CD8-positive, alpha-beta memory T cell (primary cell): Measurements from ENCODE around the gene GDF10. TPM values are rescaled to one million over a fixed set of nuclear protein-coding genes. Genes with fewer than 3 reads are reported as not detected.

Experiments
- CTCF ChIA-PET: fragments of 350-600 bp; sonication (Branson Sonifier 250); formaldehyde crosslinking; loops from one replicate; lab custom pipeline; 2021; ENCODE audit warnings: antibody characterized with exemption; lab: Charles Lee
- POLR2A ChIA-PET: fragments of 350-600 bp; sonication (Branson Sonifier 250); formaldehyde crosslinking; loops from one replicate; lab custom pipeline; 2021; ENCODE audit warnings: antibody characterized with exemption; lab: Charles Lee
- DNase-seq, 5 donors: peaks; one replicate each; pipeline versions ENCODE4 v3.0.0 to v3.0.0-alpha.2; 2020 to 2022; ENCODE audit warnings: mixed read lengths in 1 of 5
- H3K27ac ChIP-seq: one replicate; pipeline ENCODE4 v1.7.0; 2013; ENCODE audit warnings: low read depth, mild to moderate bottlenecking, low read length, moderate library complexity
- H3K27me3 ChIP-seq: 2 replicates; pipeline ENCODE4 v1.7.0; 2013; ENCODE audit warnings: low read length, mild to moderate bottlenecking; ENCODE audit not compliant: insufficient read depth, poor library complexity, severe bottlenecking
- H3K36me3 ChIP-seq: 2 replicates; pipeline ENCODE4 v1.7.0; 2013; ENCODE audit warnings: mild to moderate bottlenecking, low read length, moderate library complexity; ENCODE audit not compliant: insufficient read depth
- H3K4me1 ChIP-seq: 2 replicates; pipeline ENCODE4 v1.7.0; 2013; ENCODE audit warnings: mild to moderate bottlenecking, low read length, moderate library complexity; ENCODE audit not compliant: insufficient read depth
- H3K4me3 ChIP-seq: 2 replicates; pipeline ENCODE4 v1.7.0; 2013; ENCODE audit warnings: mild to moderate bottlenecking, low read length
- H3K9me3 ChIP-seq: 2 replicates; pipeline ENCODE4 v1.7.0; 2013; ENCODE audit warnings: mild to moderate bottlenecking, low read length
- H3K27ac Mint-ChIP-seq, 8 donors: one replicate each; pipeline ENCODE4 v1.8.0; 2020 to 2021; ENCODE audit warnings: mixed read lengths in 8 of 8, mild to moderate bottlenecking in 6 of 8, inconsistent platforms in 3 of 8, moderate library complexity in 3 of 8
- H3K27me3 Mint-ChIP-seq, 2 donors: one replicate each; pipeline ENCODE4 v1.8.0; 2020 to 2021; ENCODE audit warnings: mixed read lengths in 2 of 2, mild to moderate bottlenecking in 1 of 2, moderate library complexity in 1 of 2
- H3K36me3 Mint-ChIP-seq, 3 donors: one replicate each; pipeline ENCODE4 v1.8.0; 2020 to 2021; ENCODE audit warnings: mixed read lengths in 3 of 3, inconsistent platforms in 1 of 3, mild to moderate bottlenecking in 1 of 3
- H3K4me1 Mint-ChIP-seq, 3 donors: one replicate each; pipeline ENCODE4 v1.8.0; 2020 to 2021; ENCODE audit warnings: mixed read lengths in 3 of 3, inconsistent platforms in 1 of 3, mild to moderate bottlenecking in 1 of 3
- H3K4me3 Mint-ChIP-seq, 7 donors: one replicate each; pipeline ENCODE4 v1.8.0; 2020 to 2021; ENCODE audit warnings: mixed read lengths in 7 of 7, mild to moderate bottlenecking in 6 of 7, moderate library complexity in 4 of 7, inconsistent platforms in 2 of 7
- H3K9me3 Mint-ChIP-seq, 5 donors: one replicate each; pipeline ENCODE4 v1.8.0; 2020 to 2022; ENCODE audit warnings: mixed read lengths in 5 of 5, mild to moderate bottlenecking in 3 of 5, moderate library complexity in 2 of 5, inconsistent platforms in 1 of 5
- polyA plus RNA-seq: library from polyadenylated mRNA; unstranded; fragments of 300-500 nt; fragmentation: Illumina TruSeq; gene quantifications from one replicate; pipeline ENCODE4 v1.2.3, GENCODE V29; 2021
- total RNA-seq, 2 experiments: library from RNA; stranded (reverse); gene quantifications; one replicate each; pipeline ENCODE4 v1.2.3, GENCODE V29; 2021

GDF10 gene
- total and polyA plus RNA-seq, 3 experiments from 2014 or later = 0.18 to 0.24 (median 0.21) TPM

- Histone ChIP-seq H3K27me3 (no peaks in the 10 kb centered on the region), H3K4me1 (peaks cover 23% of the 10 kb centered on the region), H3K36me3 (no peaks in the 10 kb centered on the region), H3K4me3 (no peak overlapping the region), H3K9me3 (no peaks in the 10 kb centered on the region), H3K27ac (no peak overlapping the region)
- CTCF ChIA-PET = interaction anchor here (1.0 to 1.2 kb wide), 3 partner anchors 10 to 230 kb away, joined by 3 read pairs; no protein-coding TSS in a partner anchor
- DNase-seq = peak in 3 of 5 donors; percentile 22 to 66 (median 28)
- Mint-ChIP-seq H3K4me3 (peak overlapping the region in 2 of 7 donors; percentile 22 to 23), H3K27me3 (peaks cover 0 to 6% of the 10 kb centered on the region in 2 donors), H3K4me1 (peaks cover 19 to 29% (median 22%) of the 10 kb centered on the region in 3 donors), H3K36me3 (no peaks in the 10 kb centered on the region), H3K9me3 (peaks cover 0 to 2% (median 0%) of the 10 kb centered on the region in 5 donors), H3K27ac (peak overlapping the region in 5 of 8 donors; percentile 1 to 84 (median 14))
- POLR2A ChIA-PET = no interaction called here
These were observed 22.4 kb upstream of the GDF10 start for GRCh38 chr10:47277352-47278151.

- H3K36me3 Mint-ChIP-seq = no peaks in the 10 kb centered on the region
- Histone ChIP-seq H3K9me3 (no peaks in the 10 kb centered on the region), H3K36me3 (no peaks in the 10 kb centered on the region), H3K4me1 (peaks cover 23% of the 10 kb centered on the region), H3K27me3 (no peaks in the 10 kb centered on the region), H3K27ac (no peak overlapping the region), H3K4me3 (no peak overlapping the region)
- peaks cover 19 to 29% (median 22%) of the 10 kb centered on the region in 3 donors for H3K4me1 Mint-ChIP-seq
- ChIA-PET POLR2A (no interaction called here), CTCF (interaction anchor here (0.9 to 1.4 kb wide), 4 partner anchors 11 to 231 kb away, joined by 3 to 4 read pairs (median 3); no protein-coding TSS in a partner anchor)
- H3K4me3 Mint-ChIP-seq = no peak overlapping the region
- H3K27ac Mint-ChIP-seq = no peak overlapping the region
- H3K27me3 Mint-ChIP-seq = peaks cover 0 to 6% of the 10 kb centered on the region in 2 donors
- no peak for DNase-seq
- H3K9me3 Mint-ChIP-seq = peaks cover 0 to 2% (median 0%) of the 10 kb centered on the region in 5 donors
These were observed 21.9 kb upstream of the GDF10 start for GRCh38 chr10:47278152-47278473.

- Mint-ChIP-seq H3K36me3 (no peaks in the 10 kb centered on the region), H3K4me1 (peaks cover 19 to 29% (median 22%) of the 10 kb centered on the region in 3 donors), H3K9me3 (peaks cover 0 to 2% (median 0%) of the 10 kb centered on the region in 5 donors), H3K4me3 (no peak overlapping the region), H3K27me3 (peaks cover 0 to 4% of the 10 kb centered on the region in 2 donors), H3K27ac (peak overlapping the region in 2 of 8 donors; percentile 9 to 89)
- no peaks in the 10 kb centered on the region for H3K9me3 ChIP-seq
- ChIA-PET CTCF (interaction anchor here (0.9 to 1.4 kb wide), 5 partner anchors 12 to 231 kb away, joined by 3 to 4 read pairs (median 3); no protein-coding TSS in a partner anchor), POLR2A (no interaction called here)
- peaks cover 23% of the 10 kb centered on the region for H3K4me1 ChIP-seq
- no peaks in the 10 kb centered on the region for H3K36me3 ChIP-seq
- DNase-seq = no peak
- H3K27ac ChIP-seq = no peak overlapping the region
- H3K4me3 ChIP-seq = no peak overlapping the region
- no peaks in the 10 kb centered on the region for H3K27me3 ChIP-seq
These were observed 21.3 kb upstream of the GDF10 start for GRCh38 chr10:47278720-47279119.

- Histone ChIP-seq H3K27ac (no peak overlapping the region), H3K4me1 (peaks cover 23% of the 10 kb centered on the region), H3K9me3 (no peaks in the 10 kb centered on the region), H3K36me3 (no peaks in the 10 kb centered on the region), H3K4me3 (no peak overlapping the region), H3K27me3 (no peaks in the 10 kb centered on the region)
- POLR2A ChIA-PET = no interaction called here
- Mint-ChIP-seq H3K27me3 (peaks cover 0 to 4% of the 10 kb centered on the region in 2 donors), H3K36me3 (no peaks in the 10 kb centered on the region), H3K4me3 (peak overlapping the region in 1 of 7 donors; percentile 71), H3K4me1 (peaks cover 19 to 29% (median 22%) of the 10 kb centered on the region in 3 donors), H3K9me3 (peaks cover 0 to 2% (median 0%) of the 10 kb centered on the region in 5 donors), H3K27ac (peak overlapping the region in 2 of 8 donors; percentile 9 to 89)
- no peak for DNase-seq
- CTCF ChIA-PET = interaction anchor here (0.9 to 1.4 kb wide), 4 partner anchors 10 to 36 kb away, joined by 3 to 4 read pairs (median 3); no protein-coding TSS in a partner anchor
These were observed 20.7 kb upstream of the GDF10 start for GRCh38 chr10:47279276-47279675.

GRCh38 chr10:47282005-47282656 is 17.9 kb upstream of the GDF10 start:
- Mint-ChIP-seq H3K4me1 (peaks cover 27 to 40% (median 28%) of the 10 kb centered on the region in 3 donors), H3K27me3 (peaks cover 0 to 3% of the 10 kb centered on the region in 2 donors), H3K27ac (no peak overlapping the region), H3K36me3 (no peaks in the 10 kb centered on the region), H3K4me3 (peak overlapping the region in 1 of 7 donors; percentile 10), H3K9me3 (no peaks in the 10 kb centered on the region)
- no peak overlapping the region for H3K4me3 ChIP-seq
- H3K27me3 ChIP-seq = no peaks in the 10 kb centered on the region
- CTCF ChIA-PET = interaction anchor here (1.1 kb wide), 1 partner anchor 29 kb away, joined by 3 read pairs; no protein-coding TSS in a partner anchor
- H3K9me3 ChIP-seq = no peaks in the 10 kb centered on the region
- DNase-seq = no peak
- H3K4me1 ChIP-seq = peaks cover 36% of the 10 kb centered on the region
- H3K36me3 ChIP-seq = no peaks in the 10 kb centered on the region
- no peak overlapping the region for H3K27ac ChIP-seq
- POLR2A ChIA-PET = no interaction called here

GRCh38 chr10:47282657-47283018 is 17.4 kb upstream of the GDF10 start:
- Mint-ChIP-seq H3K27ac (no peak overlapping the region), H3K4me1 (peaks cover 22 to 35% (median 23%) of the 10 kb centered on the region in 3 donors), H3K9me3 (no peaks in the 10 kb centered on the region), H3K36me3 (no peaks in the 10 kb centered on the region), H3K27me3 (peaks cover 0 to 3% of the 10 kb centered on the region in 2 donors), H3K4me3 (peak overlapping the region in 1 of 7 donors; percentile 10)
- H3K36me3 ChIP-seq = no peaks in the 10 kb centered on the region
- H3K27ac ChIP-seq = no peak overlapping the region
- H3K4me1 ChIP-seq = peaks cover 36% of the 10 kb centered on the region
- no peak overlapping the region for H3K4me3 ChIP-seq
- no peaks in the 10 kb centered on the region for H3K9me3 ChIP-seq
- ChIA-PET CTCF (interaction anchor here (1.2 kb wide), 1 partner anchor 29 kb away, joined by 5 read pairs; no protein-coding TSS in a partner anchor), POLR2A (no interaction called here)
- H3K27me3 ChIP-seq = no peaks in the 10 kb centered on the region
- no peak for DNase-seq

GRCh38 chr10:47283101-47283630 is 16.8 kb upstream of the GDF10 start:
- Histone ChIP-seq H3K36me3 (no peaks in the 10 kb centered on the region), H3K4me3 (no peak overlapping the region), H3K27ac (no peak overlapping the region), H3K4me1 (peaks cover 32% of the 10 kb centered on the region), H3K9me3 (no peaks in the 10 kb centered on the region), H3K27me3 (no peaks in the 10 kb centered on the region)
- H3K4me1 Mint-ChIP-seq = peaks cover 21 to 32% (median 21%) of the 10 kb centered on the region in 3 donors
- CTCF ChIA-PET = interaction anchor here (1.2 kb wide), 1 partner anchor 29 kb away, joined by 5 read pairs; no protein-coding TSS in a partner anchor
- no peak overlapping the region for H3K27ac Mint-ChIP-seq
- peaks cover 0 to 3% of the 10 kb centered on the region in 2 donors for H3K27me3 Mint-ChIP-seq
- POLR2A ChIA-PET = no interaction called here
- no peak overlapping the region for H3K4me3 Mint-ChIP-seq
- DNase-seq = no peak
- no peaks in the 10 kb centered on the region for H3K9me3 Mint-ChIP-seq
- H3K36me3 Mint-ChIP-seq = no peaks in the 10 kb centered on the region
